Prostate gland (tissue), 2 donors: ENCODE measurements around the gene FBXW7.

Experiments used
- CTCF ChIP-seq, 4 experiments: fragments of 200-600 bp in 2 of 4; fragments of 450-650 bp in 2 of 4; sonication (generic) in 2 of 4; IDR thresholded peaks; 1 replicate in 3 of 4; 2 replicates in 1 of 4; pipeline ENCODE4 v1.5.1; 2016 to 2019; ENCODE audit warnings: antibody characterized with exemption in 4 of 4, mild to moderate bottlenecking in 2 of 4, moderate library complexity in 2 of 4
- POLR2A ChIP-seq: fragments of 450-650 bp; IDR thresholded peaks from one replicate; pipeline ENCODE4 v1.6.1; 2016; ENCODE audit warnings: antibody characterized with exemption, mild to moderate bottlenecking
- POLR2AphosphoS5 ChIP-seq: sonication (generic); formaldehyde crosslinking; IDR thresholded peaks from one replicate; pipeline ENCODE4 v1.6.1; 2017; ENCODE audit warnings: antibody characterized with exemption

- TF ChIP-seq CTCF (IDR thresholded peaks at IDR 0.05) (peak in 2 of 4 experiments; percentile 52 to 61), POLR2A (no peak), POLR2AphosphoS5 (no peak)
Measured at GRCh38 chr4:152454398-152455011, 81.4 kb downstream of the FBXW7 start.
